ENCODE results near the gene ASIC4. TPM values are rescaled to one million over a fixed set of nuclear protein-coding genes. Genes with fewer than 3 reads are reported as not detected.
A peak's percentile ranks its signal among the peaks of the same experiment; 100 is the strongest.

ASIC4 gene
- total RNA-seq, 1 donor from 2014 or later, result not detected

DNA sequence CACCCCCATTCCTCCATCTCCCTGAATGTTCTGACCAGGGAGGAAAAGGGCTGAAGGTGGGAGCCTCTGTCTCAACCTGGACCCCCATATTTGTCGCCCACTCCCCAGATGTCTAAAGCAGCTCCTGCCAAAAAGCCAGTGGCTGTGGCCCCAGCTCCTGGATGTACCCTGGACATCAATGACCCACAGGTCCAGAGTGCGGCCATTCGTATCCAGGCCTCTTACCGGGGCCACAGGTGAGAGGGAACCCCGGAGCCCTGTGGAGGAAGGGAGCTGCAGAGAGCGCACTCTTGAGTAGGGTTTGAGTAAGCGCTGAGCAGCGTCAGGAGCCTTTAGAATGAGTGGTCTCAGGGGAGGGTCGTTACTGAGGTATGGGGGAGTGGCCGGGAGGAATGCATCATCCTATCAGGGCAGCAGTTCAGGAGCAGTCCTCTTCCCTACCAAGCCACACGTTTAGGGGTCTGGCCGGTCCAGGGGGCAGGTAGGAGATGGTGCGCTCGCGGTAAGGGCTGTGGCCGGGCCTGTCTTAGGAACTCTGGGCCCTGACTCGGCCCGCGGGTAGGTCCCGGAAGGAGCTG is 17.9 kb upstream of the ASIC4 start:
- H3K27me3 Mint-ChIP-seq (ENCODE audit: low read depth), result peaks cover 47% of the 10 kb centered on the region
- H3K27ac Mint-ChIP-seq, result no peak overlapping the region
- H3K4me1 Mint-ChIP-seq (ENCODE audit: low read depth), result peaks cover 30% of the 10 kb centered on the region
- no peaks in the 10 kb centered on the region for H3K9me3 Mint-ChIP-seq
- intact Hi-C loops (cut with micrococcal nuclease), result no loop called here
- peak overlapping the region; percentile 51 for H3K4me3 Mint-ChIP-seq (ENCODE audit: low read depth)
- no peak for DNase-seq (ENCODE audit: low spot score)
- H3K36me3 Mint-ChIP-seq (ENCODE audit: low read depth), result no peaks in the 10 kb centered on the region

DNA sequence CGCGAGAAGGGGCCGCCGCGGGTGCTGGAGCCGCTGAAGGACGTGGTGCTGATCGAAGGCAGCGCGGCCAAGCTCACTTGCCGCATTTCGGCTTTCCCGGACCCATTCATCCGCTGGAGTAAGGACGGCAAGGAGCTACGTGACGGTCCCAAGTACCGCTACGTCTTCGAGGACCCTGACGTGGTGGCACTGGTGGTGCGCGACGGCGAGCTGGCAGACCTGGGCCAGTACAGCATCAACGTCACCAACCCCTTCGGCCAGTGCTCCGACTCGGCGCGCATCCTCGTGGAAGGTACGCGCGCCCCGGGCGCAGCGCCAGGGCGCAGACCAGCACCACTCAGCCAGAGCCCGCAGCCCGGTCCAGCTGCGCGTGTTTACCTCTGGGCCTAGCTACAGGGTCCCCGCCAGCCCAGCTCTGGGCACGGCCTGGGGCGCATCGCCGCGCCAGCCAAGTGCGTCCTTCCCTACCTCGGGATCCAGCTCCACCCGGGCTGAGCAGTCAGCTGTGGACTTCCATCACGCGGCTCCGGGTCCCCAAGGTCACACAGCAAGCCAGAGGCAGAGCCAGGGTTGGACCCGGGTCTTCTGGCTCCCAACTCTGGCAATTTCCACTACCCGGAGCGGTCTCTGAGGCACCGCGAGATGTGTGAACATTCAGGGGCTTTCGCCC is 17.3 kb upstream of the ASIC4 start:
- Mint-ChIP-seq H3K9me3 (no peaks in the 10 kb centered on the region), H3K27ac (no peak overlapping the region), H3K36me3 (ENCODE audit: low read depth) (no peaks in the 10 kb centered on the region), H3K27me3 (ENCODE audit: low read depth) (peaks cover 47% of the 10 kb centered on the region), H3K4me3 (ENCODE audit: low read depth) (peak overlapping the region; percentile 96), H3K4me1 (ENCODE audit: low read depth) (peaks cover 33% of the 10 kb centered on the region)
- no peak for DNase-seq (ENCODE audit: low spot score)
- intact Hi-C loops (cut with micrococcal nuclease), result no loop called here

DNA sequence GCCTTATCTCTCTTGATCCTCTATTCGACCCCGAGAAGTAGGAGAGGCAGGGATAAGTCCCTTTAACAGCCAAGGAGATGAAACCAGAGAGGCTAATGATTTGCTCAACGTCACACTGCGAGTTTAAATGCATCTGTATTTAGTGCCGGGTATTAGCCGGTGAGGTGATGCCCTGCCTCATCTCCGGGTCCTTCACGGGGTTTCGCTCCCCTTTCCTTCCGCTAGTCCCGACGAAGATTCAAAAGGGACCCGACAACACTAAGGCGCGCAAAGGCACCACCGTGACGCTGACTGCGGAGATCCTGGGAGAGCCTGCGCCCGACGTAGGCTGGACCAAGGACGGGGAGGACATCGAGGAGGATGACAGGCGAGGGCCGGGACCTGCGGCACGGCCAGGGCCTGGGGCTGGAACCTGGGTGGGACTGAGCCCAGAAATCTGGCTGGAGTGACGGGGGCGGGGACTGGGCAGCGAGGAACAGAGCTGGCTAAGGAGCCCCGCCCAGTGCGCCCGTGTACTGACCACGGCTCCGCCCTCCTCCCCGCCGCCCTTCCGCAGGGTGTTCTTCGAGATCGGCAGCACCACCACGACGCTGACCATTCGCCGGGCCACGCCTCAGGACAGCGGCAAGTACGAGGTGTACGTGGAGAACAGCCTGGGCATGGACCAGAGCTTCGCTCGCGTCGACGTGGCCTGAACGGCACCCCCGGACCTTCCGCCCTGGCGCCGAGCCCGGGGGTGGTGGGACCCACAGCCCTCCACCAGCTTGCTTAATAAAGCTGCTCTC is 16.6 kb upstream of the ASIC4 start:
- peak; percentile 36 for DNase-seq (ENCODE audit: low spot score)
- H3K4me3 Mint-ChIP-seq (ENCODE audit: low read depth), result peak overlapping the region; percentile 96
- peaks cover 33% of the 10 kb centered on the region for H3K4me1 Mint-ChIP-seq (ENCODE audit: low read depth)
- H3K36me3 Mint-ChIP-seq (ENCODE audit: low read depth), result no peaks in the 10 kb centered on the region
- intact Hi-C loops (cut with micrococcal nuclease), result loop anchor here (1.0 to 2.0 kb wide), 5 partner anchors 44 to 787 kb away; partner anchors contain the start of genes NHEJ1 and TTLL4
- no peaks in the 10 kb centered on the region for H3K9me3 Mint-ChIP-seq
- H3K27me3 Mint-ChIP-seq (ENCODE audit: low read depth), result peaks cover 47% of the 10 kb centered on the region
- no peak overlapping the region for H3K27ac Mint-ChIP-seq

DNA sequence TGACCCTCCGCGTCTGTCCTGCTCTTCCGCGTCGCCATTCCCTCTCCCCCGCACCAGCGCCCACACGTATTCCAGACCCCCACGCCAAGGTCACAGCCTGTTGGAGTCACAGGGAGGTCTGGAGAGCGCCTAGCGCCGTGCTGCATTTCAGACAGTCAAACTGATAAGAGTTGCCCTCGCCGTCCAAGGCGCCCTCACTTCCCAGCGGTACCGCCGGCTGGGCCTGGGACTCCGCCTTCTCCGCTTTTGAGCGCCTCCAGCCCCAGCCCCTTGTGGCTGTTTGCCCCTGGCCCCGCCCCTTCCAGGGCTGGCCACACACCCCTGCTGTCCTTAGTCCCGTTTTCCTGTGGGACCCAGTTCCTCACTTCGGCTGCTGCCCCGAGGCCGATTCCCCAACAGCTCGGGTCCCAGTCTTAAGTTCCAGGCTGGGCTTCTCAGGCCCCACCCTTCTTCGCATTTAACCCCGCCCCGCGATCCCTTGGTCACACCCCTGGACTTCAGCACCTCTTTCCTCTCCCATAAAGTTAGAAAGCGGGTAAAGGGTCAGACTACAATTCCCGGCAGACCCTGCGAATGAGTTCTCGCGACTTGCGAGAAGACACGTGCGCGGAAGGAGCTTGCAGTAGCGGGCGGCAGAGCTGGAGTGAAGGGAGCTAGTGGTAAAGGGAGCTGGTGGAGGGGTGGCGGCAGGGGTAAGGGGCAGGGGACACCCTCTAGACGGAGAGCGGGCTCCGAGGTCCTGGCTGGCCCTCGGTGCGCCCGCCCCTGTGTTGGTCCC is 15.8 kb upstream of the ASIC4 start, which contains the start of gene GMPPA:
GMPPA (plus strand) TSS at position 612 of the 778 bp plus-strand sequence. CDS start 1,085 bp downstream, outside the sequence.
- no peaks in the 10 kb centered on the region for H3K9me3 Mint-ChIP-seq
- H3K4me3 Mint-ChIP-seq (ENCODE audit: low read depth), result peak within 1 kb of the TSS; percentile 96
- intact Hi-C loops (cut with micrococcal nuclease), result loop anchor here (1.0 to 2.0 kb wide), 5 partner anchors 43 to 788 kb away; partner anchors contain the start of genes NHEJ1 and TTLL4
- H3K27ac Mint-ChIP-seq, result peak within 1 kb of the TSS; percentile 91
- H3K27me3 Mint-ChIP-seq (ENCODE audit: low read depth), result peaks cover 43% of the 10 kb centered on the region
- DNase-seq (ENCODE audit: low spot score), result peak; percentile 95
- peaks cover 33% of the 10 kb centered on the region for H3K4me1 Mint-ChIP-seq (ENCODE audit: low read depth)
- peaks cover 1% of the 10 kb centered on the region for H3K36me3 Mint-ChIP-seq (ENCODE audit: low read depth)

DNA sequence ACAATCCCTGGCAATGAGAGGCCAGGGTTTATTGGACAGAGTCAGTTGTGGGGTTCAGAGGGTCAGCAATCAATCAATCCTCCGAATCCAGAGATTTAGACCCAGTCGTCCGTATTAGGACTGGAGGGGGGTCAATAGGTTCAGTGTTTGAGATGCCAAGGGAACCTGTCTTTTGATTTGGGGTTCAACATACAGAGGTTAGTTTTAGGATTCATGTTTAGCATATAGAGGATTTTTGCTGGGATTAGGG is 15.3 kb upstream of the ASIC4 start:
- Mint-ChIP-seq H3K4me3 (ENCODE audit: low read depth) (peak overlapping the region; percentile 96), H3K4me1 (ENCODE audit: low read depth) (peaks cover 33% of the 10 kb centered on the region), H3K27ac (peak overlapping the region; percentile 91), H3K27me3 (ENCODE audit: low read depth) (peaks cover 39% of the 10 kb centered on the region), H3K9me3 (no peaks in the 10 kb centered on the region), H3K36me3 (ENCODE audit: low read depth) (peaks cover 6% of the 10 kb centered on the region)
- intact Hi-C loops (cut with micrococcal nuclease), result loop anchor here (2.0 kb wide), 1 partner anchor 788 kb away; the partner anchor contains the start of gene TTLL4
- DNase-seq (ENCODE audit: low spot score), result no peak

DNA sequence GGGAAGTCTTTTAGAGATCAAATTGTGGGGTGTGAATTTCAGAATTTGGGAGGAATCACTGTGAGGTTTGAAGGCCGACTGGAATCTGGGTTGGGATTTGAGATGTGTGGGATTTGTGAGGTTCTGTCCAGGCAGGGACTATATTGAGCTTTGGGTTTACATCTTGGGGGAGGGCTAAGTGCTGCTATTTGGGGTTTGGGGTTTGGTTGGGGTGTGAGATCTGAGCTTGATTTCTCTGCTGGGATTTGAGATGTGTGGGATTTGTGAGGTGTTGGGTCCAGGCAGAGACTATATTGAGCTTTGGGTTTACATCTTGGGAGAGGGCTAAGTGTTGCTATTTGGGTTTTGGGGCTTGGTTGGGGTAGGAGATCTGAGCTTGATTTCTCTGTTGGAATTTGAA is 14.7 kb upstream of the ASIC4 start:
- Mint-ChIP-seq H3K9me3 (no peaks in the 10 kb centered on the region), H3K4me1 (ENCODE audit: low read depth) (peaks cover 33% of the 10 kb centered on the region), H3K4me3 (ENCODE audit: low read depth) (peak overlapping the region; percentile 96), H3K27me3 (ENCODE audit: low read depth) (peaks cover 33% of the 10 kb centered on the region), H3K36me3 (ENCODE audit: low read depth) (peaks cover 12% of the 10 kb centered on the region), H3K27ac (peak overlapping the region; percentile 91)
- no peak for DNase-seq (ENCODE audit: low spot score)
- intact Hi-C loops (cut with micrococcal nuclease), result loop anchor here (2.0 kb wide), 1 partner anchor 789 kb away; the partner anchor contains the start of gene TTLL4

DNA sequence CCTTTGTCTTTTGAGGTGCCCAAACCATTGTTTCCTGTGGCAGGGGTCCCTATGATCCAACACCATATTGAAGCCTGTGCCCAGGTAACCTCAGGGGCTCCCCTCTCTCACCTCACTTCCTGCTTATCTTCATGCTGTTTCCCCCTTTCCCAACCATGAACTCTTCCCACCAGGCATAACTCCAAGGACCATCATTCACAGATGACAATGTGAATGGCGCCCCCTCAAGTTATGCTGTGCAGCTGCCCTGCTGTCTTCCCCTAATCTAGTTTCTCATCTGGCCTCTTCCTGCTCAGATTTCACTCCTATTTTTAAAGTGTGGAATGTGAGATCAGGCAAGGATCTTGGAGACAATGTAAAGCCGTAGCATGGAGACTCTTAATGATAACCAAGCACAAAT is 14.1 kb upstream of the ASIC4 start:
- no peak for DNase-seq (ENCODE audit: low spot score)
- Mint-ChIP-seq H3K36me3 (ENCODE audit: low read depth) (peaks cover 18% of the 10 kb centered on the region), H3K27me3 (ENCODE audit: low read depth) (peaks cover 27% of the 10 kb centered on the region), H3K4me3 (ENCODE audit: low read depth) (peak overlapping the region; percentile 96), H3K4me1 (ENCODE audit: low read depth) (peaks cover 33% of the 10 kb centered on the region), H3K27ac (peak overlapping the region; percentile 50), H3K9me3 (no peaks in the 10 kb centered on the region)
- intact Hi-C loops (cut with micrococcal nuclease), result no loop called here

DNA sequence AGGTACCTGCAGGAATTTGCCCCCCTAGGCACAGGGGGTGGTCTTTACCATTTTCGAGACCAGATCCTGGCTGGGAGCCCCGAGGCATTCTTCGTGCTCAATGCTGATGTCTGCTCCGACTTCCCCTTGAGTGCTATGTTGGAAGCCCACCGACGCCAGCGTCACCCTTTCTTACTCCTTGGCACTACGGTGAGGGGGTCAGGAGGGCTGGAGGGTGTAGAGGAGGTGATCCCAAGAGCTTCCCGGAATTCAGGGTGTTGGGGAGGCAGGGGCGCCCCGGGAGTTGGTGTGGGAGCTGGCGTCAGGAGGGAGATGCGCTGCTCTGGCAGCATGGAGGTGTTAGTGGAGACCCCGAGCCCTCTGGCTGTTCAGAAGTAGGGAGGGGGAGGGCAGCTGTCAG is 12.4 kb upstream of the ASIC4 start:
- Mint-ChIP-seq H3K27ac (no peak overlapping the region), H3K27me3 (ENCODE audit: low read depth) (peaks cover 12% of the 10 kb centered on the region), H3K36me3 (ENCODE audit: low read depth) (peaks cover 28% of the 10 kb centered on the region), H3K4me3 (ENCODE audit: low read depth) (no peak overlapping the region), H3K9me3 (no peaks in the 10 kb centered on the region), H3K4me1 (ENCODE audit: low read depth) (peaks cover 27% of the 10 kb centered on the region)
- DNase-seq (ENCODE audit: low spot score), result no peak
- intact Hi-C loops (cut with micrococcal nuclease), result no loop called here

DNA sequence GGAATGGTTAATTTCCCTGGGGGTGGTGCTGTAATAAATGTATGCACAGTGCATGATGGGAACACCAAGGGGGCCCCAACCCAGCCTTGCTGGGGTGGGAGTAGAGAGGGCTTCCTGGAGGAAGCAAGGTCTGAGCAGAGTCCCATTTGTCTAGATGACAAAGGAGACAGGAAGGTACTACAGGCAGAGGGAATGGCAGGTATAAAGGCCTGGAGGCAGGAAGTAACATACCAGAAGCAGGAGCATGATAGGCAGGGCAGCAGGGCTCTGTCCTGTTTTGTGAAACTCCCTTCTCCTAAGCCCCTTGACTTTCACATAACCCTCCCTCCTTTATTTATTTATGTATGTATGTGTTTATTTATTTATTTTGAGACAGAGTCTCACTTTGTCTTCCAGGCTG is 11.7 kb upstream of the ASIC4 start:
- H3K36me3 Mint-ChIP-seq (ENCODE audit: low read depth), result peaks cover 28% of the 10 kb centered on the region
- H3K27ac Mint-ChIP-seq, result no peak overlapping the region
- H3K27me3 Mint-ChIP-seq (ENCODE audit: low read depth), result peaks cover 6% of the 10 kb centered on the region
- no peak for DNase-seq (ENCODE audit: low spot score)
- no peak overlapping the region for H3K4me3 Mint-ChIP-seq (ENCODE audit: low read depth)
- no peaks in the 10 kb centered on the region for H3K9me3 Mint-ChIP-seq
- intact Hi-C loops (cut with micrococcal nuclease), result no loop called here
- peaks cover 27% of the 10 kb centered on the region for H3K4me1 Mint-ChIP-seq (ENCODE audit: low read depth)

DNA sequence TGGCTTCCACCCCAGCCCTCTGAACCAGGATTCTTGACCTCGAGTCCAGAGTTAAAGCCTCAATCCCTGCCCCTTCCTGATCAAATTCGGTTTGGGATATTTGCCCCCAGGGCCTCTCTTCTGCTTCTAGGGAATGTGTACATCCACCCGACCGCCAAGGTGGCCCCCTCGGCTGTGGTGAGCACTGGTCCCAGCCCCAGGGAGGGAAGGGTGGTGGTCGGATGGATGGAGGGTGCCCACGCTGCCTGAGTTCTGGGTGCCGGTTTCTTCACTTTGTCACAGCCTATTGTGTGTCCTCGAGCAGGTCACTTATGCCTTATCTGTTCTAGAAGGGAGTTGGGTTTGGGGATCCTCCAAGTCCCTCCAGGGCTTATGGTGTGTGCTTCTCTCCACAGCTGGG is 8.7 kb upstream of the ASIC4 start:
- Mint-ChIP-seq H3K27ac (no peak overlapping the region), H3K27me3 (ENCODE audit: low read depth) (peaks cover 12% of the 10 kb centered on the region), H3K36me3 (ENCODE audit: low read depth) (peaks cover 28% of the 10 kb centered on the region), H3K4me3 (ENCODE audit: low read depth) (no peak overlapping the region), H3K9me3 (no peaks in the 10 kb centered on the region), H3K4me1 (ENCODE audit: low read depth) (peaks cover 12% of the 10 kb centered on the region)
- no peak for DNase-seq (ENCODE audit: low spot score)
- intact Hi-C loops (cut with micrococcal nuclease), result no loop called here

DNA sequence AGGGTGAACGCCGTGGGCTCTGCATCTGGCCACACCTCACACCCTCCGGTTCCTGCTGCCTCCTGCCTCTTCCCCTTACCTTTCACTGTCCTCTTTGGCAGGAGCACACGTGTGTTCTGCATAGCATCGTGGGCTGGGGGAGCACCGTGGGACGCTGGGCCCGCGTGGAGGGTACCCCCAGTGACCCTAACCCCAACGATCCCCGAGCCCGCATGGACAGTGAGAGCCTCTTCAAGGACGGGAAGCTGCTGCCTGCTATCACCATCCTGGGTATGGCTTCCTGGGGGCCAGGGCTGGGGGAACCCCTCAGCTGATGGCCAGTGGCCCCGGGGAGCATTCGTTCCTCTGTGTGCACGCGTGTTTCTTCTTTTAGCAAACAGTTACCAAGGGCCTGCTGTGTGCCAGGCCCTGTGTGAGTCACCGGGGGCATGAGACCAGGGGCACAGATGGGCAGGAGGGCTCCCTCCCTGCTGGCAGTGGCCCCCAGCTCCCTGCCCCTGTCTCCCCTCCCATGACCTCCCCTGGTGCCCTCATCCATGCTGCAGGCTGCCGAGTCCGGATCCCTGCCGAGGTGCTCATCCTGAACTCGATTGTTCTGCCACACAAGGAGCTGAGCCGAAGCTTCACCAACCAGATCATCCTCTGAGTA is 8.0 kb upstream of the ASIC4 start:
- peaks cover 19% of the 10 kb centered on the region for H3K27me3 Mint-ChIP-seq (ENCODE audit: low read depth)
- intact Hi-C loops (cut with micrococcal nuclease), result no loop called here
- peaks cover 9% of the 10 kb centered on the region for H3K4me1 Mint-ChIP-seq (ENCODE audit: low read depth)
- H3K27ac Mint-ChIP-seq, result no peak overlapping the region
- DNase-seq (ENCODE audit: low spot score), result no peak
- no peak overlapping the region for H3K4me3 Mint-ChIP-seq (ENCODE audit: low read depth)
- no peaks in the 10 kb centered on the region for H3K9me3 Mint-ChIP-seq
- peaks cover 28% of the 10 kb centered on the region for H3K36me3 Mint-ChIP-seq (ENCODE audit: low read depth)

Data from activated T-helper 2 cell treated with anti-CD3 and anti-CD28 coated beads, Interferon-gamma antibody, Interleukin-2, Interleukin-4, amounts not matched to agents 10 μg/mL and 5 μg/mL and 100 μg/mL, durations not matched to agents 14 hours and 24 hours and 36 hours (primary cell).